GM18526 (cell line): ENCODE measurements around the gene PSMG1.
A peak's percentile ranks its signal among the peaks of the same experiment; 100 is the strongest.

Experiments
- POLR2A ChIP-seq: IDR thresholded peaks from 3 replicates; pipeline ENCODE4 v1.6.1; 2011; ENCODE audit not compliant: insufficient read length; ENCODE audit errors: extremely low read depth

PSMG1 gene

GRCh38 chr21:39183272-39184049 is at the start of gene PSMG1:
Gene PSMG1, minus strand, starts transcription at chr21:39183451. Its CDS starts 66 bp downstream, at chr21:39183385.
- peak; percentile 86 for TF ChIP-seq POLR2A

- TF ChIP-seq POLR2A = no peak
Measured at GRCh38 chr21:39232861-39233291, 49.6 kb upstream of the PSMG1 start.

GRCh38 chr21:39224930-39225329 is 41.7 kb upstream of the PSMG1 start:
- TF ChIP-seq POLR2A = no peak

- TF ChIP-seq POLR2A = no peak
Measured at GRCh38 chr21:39221997-39222486, 38.8 kb upstream of the PSMG1 start.

- no peak for TF ChIP-seq POLR2A
Measured at GRCh38 chr21:39221282-39221996, 38.2 kb upstream of the PSMG1 start.

GRCh38 chr21:39220150-39220549 is 36.9 kb upstream of the PSMG1 start:
- no peak for TF ChIP-seq POLR2A

GRCh38 chr21:39218082-39218409 is 34.8 kb upstream of the PSMG1 start:
- no peak for TF ChIP-seq POLR2A

- no peak for TF ChIP-seq POLR2A
Measured at GRCh38 chr21:39217356-39218081, 34.3 kb upstream of the PSMG1 start.

- TF ChIP-seq POLR2A = no peak
Measured at GRCh38 chr21:39216290-39216689, 33.0 kb upstream of the PSMG1 start.

- TF ChIP-seq POLR2A = no peak
Measured at GRCh38 chr21:39215078-39215477, 31.8 kb upstream of the PSMG1 start.

- TF ChIP-seq POLR2A = no peak
Measured at GRCh38 chr21:39209334-39209688, 26.1 kb upstream of the PSMG1 start.

- TF ChIP-seq POLR2A = no peak
Measured at GRCh38 chr21:39208624-39209333, 25.5 kb upstream of the PSMG1 start.

GRCh38 chr21:39204134-39204533 is 20.9 kb upstream of the PSMG1 start:
- TF ChIP-seq POLR2A = no peak

GRCh38 chr21:39198800-39199199 is 15.5 kb upstream of the PSMG1 start:
- TF ChIP-seq POLR2A = no peak
